SK-MEL-5 (cell line): Measurements from ENCODE around the gene TIMELESS. TPM values are rescaled to one million over a fixed set of nuclear protein-coding genes. Genes with fewer than 3 reads are reported as not detected.
"Not testable (repeated sequence)": the region's sequence is repeated elsewhere in the genome, so short reads cannot be mapped to it uniquely, and the experiment has no call there.

Experiments
- DNase-seq: peaks from one replicate; pipeline ENCODE4 v3.0.0-alpha.2; 2016; ENCODE audit warnings: low read depth, low spot score
- in situ Hi-C: cut with HindIII; loops from 2 replicates; pipeline ENCODE4 v1.10.0; 2016; ENCODE audit warnings: low sequenced_read_pairs, high pct_unique_total_duplicates, low pct_unique_long_range_greater_than_20kb
- polyA plus RNA-seq, 2 experiments: library from polyadenylated mRNA; depleted of rRNA; stranded (reverse); fragments of >200 nt; gene quantifications; 2 replicates each; pipeline ENCODE4 v1.2.3, GENCODE V29; 2015
- total RNA-seq: library from RNA; depleted of rRNA; stranded (reverse); fragments of >200 nt; shearing (Covaris generic); gene quantifications from 2 replicates; pipeline ENCODE4 v1.2.3, GENCODE V29; 2014; rRNA removed

Gene TIMELESS, protein sequence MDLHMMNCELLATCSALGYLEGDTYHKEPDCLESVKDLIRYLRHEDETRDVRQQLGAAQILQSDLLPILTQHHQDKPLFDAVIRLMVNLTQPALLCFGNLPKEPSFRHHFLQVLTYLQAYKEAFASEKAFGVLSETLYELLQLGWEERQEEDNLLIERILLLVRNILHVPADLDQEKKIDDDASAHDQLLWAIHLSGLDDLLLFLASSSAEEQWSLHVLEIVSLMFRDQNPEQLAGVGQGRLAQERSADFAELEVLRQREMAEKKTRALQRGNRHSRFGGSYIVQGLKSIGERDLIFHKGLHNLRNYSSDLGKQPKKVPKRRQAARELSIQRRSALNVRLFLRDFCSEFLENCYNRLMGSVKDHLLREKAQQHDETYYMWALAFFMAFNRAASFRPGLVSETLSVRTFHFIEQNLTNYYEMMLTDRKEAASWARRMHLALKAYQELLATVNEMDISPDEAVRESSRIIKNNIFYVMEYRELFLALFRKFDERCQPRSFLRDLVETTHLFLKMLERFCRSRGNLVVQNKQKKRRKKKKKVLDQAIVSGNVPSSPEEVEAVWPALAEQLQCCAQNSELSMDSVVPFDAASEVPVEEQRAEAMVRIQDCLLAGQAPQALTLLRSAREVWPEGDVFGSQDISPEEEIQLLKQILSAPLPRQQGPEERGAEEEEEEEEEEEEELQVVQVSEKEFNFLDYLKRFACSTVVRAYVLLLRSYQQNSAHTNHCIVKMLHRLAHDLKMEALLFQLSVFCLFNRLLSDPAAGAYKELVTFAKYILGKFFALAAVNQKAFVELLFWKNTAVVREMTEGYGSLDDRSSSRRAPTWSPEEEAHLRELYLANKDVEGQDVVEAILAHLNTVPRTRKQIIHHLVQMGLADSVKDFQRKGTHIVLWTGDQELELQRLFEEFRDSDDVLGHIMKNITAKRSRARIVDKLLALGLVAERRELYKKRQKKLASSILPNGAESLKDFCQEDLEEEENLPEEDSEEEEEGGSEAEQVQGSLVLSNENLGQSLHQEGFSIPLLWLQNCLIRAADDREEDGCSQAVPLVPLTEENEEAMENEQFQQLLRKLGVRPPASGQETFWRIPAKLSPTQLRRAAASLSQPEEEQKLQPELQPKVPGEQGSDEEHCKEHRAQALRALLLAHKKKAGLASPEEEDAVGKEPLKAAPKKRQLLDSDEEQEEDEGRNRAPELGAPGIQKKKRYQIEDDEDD
- total RNA-seq, result 7.7 and 10.1 TPM in 2 replicates
- polyA plus RNA-seq (2015; cell fraction: cytosol; rRNA removed), result 24.4 and 33.9 TPM in 2 replicates
- 90.0 and 136 TPM in 2 replicates for polyA plus RNA-seq (2015; cell fraction: nucleus; rRNA removed)

DNA sequence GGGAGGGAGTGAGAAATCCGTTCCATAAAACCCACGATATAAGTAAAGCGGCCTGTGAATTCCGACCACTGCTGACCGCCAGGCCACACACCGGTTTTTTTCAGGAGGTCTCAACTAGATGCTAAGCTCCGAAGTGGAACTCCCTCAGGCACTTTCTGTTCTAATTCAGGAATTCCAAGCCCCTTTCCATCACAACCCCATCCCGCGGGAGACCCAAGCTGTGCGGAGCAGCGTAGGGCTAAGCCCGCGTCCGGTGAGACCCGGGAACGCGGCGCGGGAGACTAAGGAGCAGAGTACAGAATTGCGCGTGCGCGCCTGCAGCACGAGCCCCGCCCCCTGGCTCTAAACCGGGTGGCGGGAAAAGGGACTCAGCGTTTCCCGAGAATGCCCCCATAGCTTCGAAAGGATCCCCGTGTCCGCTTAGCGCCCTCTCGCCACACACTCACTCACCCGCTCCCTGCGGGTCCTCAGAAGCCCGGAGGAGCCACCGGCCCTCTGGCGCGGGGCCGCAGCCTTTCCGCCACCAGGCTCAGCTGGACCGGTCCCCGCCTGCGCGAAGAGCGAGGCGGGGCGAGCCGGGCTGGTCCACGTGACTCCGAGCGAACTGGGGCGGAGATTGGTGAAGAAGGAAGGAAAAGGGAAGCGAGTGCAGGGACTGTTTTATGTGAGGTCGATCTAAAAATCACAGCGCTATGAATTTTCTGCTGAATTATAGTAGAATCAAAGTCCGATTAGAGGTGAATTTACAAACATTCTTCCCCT lies at the start of gene TIMELESS:
TSS of gene TIMELESS (minus strand) at position 567 of the 762 bp plus-strand sequence. CDS start 15,256 bp downstream, outside the sequence.
- peak; percentile 91 for DNase-seq
- in situ Hi-C loops, result no loop called here

DNA sequence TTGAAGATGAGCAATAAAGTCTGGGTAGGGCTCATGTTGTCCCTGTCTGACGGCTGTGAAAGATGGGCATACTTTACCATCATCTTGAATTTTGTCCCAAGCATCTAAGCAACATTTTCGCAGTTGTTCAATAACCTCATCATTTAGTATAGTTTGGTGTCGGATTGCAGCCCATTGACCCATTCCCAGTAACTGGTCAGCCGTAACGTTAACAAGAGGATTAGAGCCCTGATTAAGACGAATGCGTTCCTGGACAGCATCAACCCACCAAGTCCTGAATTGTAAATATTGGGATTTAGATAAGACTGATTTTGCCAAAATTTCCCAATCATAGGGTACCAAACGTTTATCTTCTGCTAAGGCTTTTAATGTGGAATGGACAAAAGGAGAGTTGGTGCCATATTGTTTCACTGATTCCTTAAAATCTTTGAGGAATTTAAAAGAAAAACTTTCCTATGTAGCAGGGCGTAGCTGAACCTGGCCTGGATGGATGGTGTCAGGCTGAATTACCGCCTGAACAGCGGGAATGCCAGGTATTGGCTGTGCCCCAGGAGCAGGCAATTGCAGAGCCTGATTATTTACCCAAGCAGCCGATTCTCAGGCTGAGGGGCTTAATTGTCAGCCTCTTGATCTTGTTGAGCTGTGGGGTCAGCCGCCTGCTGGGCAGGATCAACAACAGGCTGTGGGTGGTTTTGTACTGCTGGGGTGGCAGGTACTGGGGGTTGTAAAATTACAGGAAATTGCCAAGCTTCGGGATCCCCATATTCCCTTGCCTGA lies 49.1 kb upstream of the TIMELESS start:
- in situ Hi-C loops, DNase-seq: not testable (repeated sequence)

DNA sequence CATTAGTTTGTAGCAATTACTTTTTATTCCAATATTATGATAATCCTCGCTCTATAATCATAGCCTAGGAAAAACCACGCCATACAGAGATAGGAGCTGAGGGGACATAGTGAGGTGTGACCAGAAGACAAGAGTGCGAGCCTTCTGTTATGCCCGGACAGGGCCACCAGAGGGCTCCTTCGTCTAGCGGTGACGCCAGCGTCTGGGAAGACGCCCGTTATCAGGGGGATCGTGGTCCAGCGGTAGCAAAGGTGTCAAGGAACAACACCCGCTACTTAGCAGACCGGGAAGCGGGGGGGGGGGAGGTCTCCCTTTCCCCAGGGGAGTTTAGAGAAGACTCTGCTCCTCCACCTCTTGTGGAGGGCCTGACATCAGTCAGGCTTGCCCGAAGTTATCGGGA lies 47.5 kb upstream of the TIMELESS start:
- in situ Hi-C loops, result not testable (repeated sequence)
- peak; percentile 36 for DNase-seq

DNA sequence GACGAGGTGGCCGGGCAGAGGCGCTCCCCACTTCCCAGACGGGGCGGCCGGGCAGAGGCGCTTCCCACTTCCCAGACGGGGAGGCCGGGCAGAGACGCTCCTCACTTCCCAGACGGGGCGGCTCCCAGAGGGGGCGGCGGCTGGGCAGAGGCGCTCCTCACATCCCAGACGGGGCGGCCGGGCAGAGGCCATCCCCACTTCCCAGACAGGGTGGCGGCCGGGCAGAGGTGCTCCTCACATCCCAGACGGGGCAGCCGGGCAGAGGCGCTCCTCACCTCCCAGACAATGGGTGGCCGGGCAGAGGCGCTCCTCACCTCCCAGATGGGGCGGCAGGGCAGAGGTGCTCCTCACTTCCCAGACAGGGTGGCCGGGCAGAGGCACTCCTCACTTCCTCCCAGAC lies 45.3 kb upstream of the TIMELESS start:
- DNase-seq, in situ Hi-C loops: not testable (repeated sequence)

DNA sequence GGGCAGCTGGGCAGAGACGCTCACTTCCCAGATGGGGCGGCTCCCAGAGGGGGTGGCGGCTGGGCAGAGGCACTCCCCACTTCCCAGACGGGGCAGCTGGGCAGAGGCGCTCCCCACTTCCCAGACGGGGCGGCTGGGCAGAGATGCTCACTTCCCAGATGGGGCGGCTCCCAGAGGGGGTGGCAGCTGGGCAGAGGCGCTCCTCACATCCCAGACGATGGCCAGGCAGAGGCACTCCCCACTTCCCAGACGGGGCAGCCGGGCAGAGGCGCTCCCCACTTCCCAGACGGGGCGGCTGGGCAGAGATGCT lies 44.8 kb upstream of the TIMELESS start:
- in situ Hi-C loops, result not testable (repeated sequence)

DNA sequence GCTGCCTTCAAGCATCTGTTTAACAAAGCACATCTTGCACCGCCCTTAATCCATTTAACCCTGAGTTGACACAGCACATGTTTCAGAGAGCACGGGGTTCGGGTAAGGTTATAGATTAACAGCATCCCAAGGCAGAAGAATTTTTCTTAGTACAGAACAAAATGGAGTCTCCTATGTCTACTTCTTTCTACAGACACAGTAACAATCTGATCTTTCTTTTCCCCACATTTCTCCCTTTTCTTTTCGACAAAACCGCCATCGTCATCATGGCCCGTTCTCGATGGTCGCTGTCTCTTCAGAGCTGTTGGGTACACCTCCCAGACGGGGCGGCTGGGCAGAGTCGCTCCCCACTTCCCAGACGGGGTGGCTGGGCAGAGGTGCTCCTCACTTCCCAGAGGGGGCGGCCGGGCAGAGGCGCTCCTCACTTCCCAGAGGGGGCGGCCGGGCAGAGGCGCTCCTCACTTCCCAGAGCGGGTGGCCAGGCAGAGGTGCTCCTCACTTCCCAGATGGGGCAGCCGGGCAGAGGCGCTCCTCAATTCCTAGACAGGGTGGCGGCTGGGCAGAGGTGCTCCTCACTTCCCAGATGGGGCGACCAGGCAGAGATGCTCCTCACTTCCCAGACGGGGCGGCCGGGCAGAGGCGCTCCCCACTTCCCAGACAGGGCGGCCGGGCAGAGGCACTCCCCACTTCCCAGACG lies 44.3 kb upstream of the TIMELESS start:
- in situ Hi-C loops, DNase-seq: not testable (repeated sequence)

More for the DNA sequence above, 44.8 kb upstream of the TIMELESS start:
- not testable (repeated sequence) for DNase-seq

DNA sequence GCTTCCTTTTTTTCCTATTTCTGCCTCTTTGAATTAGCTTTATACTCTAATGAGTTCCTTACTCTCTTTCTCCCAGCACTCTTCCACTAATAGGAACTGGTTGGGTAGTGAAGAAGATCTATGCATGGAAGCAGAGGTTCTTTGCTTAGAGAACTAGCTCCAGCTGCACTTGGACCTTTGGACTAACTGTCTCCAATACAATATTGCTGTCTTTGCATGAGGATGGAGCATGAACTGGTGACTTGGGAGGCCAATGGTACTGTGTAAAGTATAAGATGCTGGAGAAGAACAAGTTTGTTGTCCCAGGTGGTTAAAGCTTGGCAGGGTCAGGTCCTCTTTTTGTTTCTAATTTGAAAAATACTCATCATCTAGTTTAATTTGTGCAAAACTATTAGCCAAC lies 41.1 kb upstream of the TIMELESS start:
- in situ Hi-C loops, result no loop called here
- DNase-seq, result no peak

DNA sequence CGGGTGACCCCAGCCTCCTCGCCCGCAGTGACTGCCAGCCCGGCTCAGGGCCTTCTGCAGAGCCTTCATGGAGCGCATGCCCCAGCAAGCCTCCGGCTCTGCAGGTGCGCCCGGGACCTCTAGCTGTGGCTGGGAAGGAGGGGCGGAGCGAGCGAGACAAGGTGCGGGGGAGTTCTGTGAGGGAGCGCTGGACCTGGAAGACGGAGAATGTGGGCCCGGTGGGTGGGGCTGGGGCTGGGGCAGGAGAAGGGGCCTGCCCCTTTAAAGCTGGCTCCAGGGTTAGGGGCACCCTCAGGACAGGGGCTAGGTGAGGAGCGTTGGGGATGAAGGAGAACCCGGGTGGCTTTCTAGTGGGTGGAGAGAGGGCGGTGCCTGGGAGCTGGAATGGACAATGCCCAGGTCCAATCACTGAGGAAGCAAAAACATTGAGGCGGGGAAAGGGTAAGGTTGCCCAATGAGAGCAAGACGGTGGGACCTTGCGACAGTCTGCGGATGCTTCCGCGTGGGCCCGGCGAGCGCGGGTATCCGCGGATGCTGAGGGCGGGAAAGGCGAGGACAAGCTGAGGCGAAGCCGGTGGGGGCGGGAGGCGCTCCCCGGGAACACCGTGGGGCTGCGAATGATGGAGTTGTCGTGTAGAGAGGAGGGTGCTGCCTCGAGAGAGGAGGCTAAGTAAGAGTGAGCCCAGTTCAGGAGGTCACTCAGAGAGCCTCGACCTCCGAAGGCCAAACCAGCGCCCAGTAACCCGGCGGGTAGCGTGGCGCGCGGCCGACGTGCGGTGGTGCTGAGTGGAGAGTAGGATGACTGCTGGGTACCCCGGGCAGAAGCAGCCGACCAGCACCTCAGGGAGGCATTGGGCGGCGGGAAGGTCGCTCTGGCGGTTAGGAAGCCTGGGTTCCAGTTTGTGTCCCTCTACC lies 39.1 kb upstream of the TIMELESS start, which contains the start of gene GLS2:
TSS of gene GLS2 (minus strand) at position 121 of the 915 bp plus-strand sequence. CDS start at position 78, 43 bp downstream.
- no peak for DNase-seq
- in situ Hi-C loops, result no loop called here

DNA sequence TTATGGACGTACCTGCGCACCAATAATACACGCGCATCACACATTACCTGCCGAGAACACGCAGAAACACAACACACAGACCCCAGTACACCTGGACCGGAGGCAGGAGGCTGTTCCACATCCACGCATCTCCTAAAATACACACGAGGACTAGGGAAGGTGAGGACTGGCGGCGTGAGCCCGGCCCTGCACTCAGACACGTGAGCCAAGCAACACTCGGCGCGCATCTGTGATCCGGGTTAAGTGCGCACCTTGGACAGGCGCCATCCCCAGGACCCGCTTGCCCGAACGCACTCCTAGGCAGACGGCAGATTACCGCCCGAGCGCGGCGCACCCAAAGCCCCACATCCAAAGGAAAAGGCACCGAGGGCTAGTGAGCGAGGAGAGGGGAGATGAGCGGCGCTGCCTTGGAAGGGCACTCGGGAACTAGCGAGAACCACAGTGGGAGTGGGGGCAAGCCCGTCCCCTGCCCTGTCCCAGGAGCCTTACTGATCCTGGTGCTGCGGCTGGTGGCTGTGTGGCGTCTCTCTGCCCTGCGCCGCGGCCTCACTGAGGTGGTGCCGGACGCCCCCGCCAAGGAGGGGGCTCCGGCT lies 38.3 kb upstream of the TIMELESS start:
- no peak for DNase-seq
- in situ Hi-C loops, result no loop called here

DNA sequence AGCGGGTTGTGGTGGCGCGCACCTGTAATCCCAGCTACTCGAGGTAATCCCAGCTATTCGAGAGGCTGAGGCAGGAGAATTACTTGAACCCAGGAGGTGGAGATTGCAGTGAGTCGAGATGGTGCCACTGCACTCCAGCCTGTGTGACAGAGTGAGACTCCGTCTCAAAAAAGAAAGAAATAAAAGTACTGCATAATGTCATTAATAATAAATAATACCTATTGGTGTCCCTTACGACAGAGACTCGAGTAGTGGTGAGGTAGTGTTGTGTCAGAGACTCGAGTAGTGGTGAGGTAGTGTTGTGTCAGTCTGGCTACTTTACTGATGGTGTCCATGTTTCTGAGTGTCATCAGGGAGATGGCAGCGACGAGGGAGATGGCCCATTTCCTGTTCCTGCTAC lies 37.5 kb upstream of the TIMELESS start:
- in situ Hi-C loops, result no loop called here
- no peak for DNase-seq

DNA sequence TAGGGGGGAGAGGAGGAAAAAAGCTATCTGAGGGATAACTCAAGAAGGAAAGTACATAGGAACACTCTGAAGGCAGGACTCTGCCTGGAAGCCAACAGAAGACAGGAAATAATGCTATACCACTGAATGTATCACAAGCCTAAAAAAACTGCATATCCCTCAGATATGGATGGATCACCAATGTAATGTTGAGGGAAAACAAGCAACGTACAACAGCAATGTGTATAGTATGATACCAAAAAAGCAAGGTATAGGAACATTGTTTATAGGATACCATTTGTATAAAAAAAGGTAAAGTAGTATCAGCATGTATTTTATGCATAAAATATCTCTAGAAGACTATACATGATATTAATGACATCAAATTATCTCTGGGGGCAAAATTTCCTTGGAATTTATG lies 35.3 kb upstream of the TIMELESS start:
- in situ Hi-C loops, result no loop called here

DNA sequence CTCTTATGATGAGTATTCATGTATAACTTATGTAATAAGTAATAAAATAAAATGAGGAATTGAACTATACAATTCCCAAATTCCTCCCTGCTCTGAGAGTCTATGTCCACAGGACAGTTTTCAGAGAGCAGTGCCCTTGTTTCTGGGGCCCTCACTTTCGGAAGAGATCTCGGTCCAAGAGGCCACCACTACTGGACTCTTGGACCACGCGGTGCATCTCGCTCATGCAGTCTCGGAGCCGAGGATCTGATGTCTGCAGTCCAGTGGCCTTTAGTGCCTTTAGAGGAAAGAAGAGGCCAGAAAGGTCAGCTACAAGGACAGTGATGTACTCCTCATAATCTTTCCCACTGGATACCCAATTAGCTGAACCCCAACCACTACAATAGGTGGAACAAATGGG lies 30.4 kb upstream of the TIMELESS start:
- in situ Hi-C loops, result no loop called here
- no peak for DNase-seq

More for the DNA sequence above, 35.3 kb upstream of the TIMELESS start:
- DNase-seq, result no peak

DNA sequence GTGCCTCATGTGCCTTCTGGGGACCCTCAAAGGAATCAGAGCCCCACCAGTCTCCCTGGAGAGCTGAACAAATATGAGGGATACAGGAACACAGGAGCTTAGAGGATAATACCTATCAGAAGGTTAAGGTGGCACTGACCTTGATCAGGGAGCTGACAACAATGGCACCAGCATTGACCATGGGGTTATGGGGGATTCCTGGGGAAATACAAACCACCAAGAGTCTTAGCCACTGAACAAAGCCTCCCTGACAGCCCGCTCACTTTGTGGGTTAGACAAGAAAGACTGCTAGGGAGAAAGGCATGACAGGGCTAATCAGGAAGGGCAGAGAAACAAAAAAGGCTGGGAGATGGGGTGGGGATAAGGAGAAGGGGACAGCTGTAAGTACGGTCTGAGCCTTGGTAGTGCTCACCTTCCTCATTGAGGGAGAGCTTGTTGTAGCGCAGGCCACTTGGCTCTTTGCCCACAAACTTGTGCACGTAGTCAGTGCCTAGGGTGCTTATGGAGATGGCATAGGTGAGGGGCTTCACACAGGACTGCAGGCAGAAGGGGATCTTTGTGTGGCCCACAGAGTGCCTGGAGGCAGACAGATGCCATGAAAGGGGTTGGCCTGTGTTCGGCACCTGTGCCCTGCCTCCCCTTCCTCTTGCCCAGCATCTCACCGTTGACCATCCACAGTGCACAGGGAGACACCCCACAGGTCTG lies 28.4 kb upstream of the TIMELESS start:
- no peak for DNase-seq
- in situ Hi-C loops, result no loop called here

DNA sequence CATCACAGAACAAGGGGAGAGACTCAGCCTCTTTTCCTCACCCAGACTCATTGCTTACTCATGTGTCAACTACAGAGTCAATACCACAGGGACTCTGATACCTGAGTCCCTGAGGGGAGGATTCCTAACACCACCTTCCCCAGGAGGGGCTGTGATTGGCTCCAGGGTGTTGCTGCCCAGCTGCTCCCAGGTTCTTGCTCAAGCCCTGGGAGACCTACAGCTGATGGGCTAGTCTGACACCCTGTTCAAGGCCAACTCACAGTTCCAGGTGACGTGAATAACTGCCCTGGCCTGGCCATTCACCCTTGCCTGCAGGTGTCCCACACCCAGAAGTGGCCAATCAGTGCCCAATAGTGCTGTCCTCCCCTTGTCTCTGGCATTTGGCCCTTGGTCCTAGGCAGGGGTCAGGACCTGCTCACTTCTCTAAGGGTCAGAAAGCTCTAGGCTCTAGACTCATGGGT lies 27.8 kb upstream of the TIMELESS start:
- in situ Hi-C loops, result no loop called here
- DNase-seq, result no peak
